Parathyroid adenoma (tissue), 2 donors: Measurements from ENCODE around the gene OPCML.

Experiments
- H2AFZ ChIP-seq: fragments of 300-600 bp; sonication (generic); one replicate; pipeline ENCODE4 v1.7.0; 2017; ENCODE audit warnings: antibody characterized with exemption, mild to moderate bottlenecking
- H3K27ac ChIP-seq: fragments of 300-600 bp; sonication (generic); one replicate; pipeline ENCODE4 v1.7.0; 2017
- H3K27me3 ChIP-seq: fragments of 300-600 bp; sonication (generic); one replicate; pipeline ENCODE4 v1.7.0; 2017; ENCODE audit warnings: low read length; ENCODE audit not compliant: control insufficient read depth, insufficient read depth
- H3K36me3 ChIP-seq: fragments of 300-600 bp; sonication (generic); one replicate; pipeline ENCODE4 v1.7.0; 2017; ENCODE audit warnings: low read length; ENCODE audit not compliant: control insufficient read depth, insufficient read depth
- H3K4me1 ChIP-seq: fragments of 300-600 bp; sonication (generic); one replicate; pipeline ENCODE4 v1.7.0; 2017; ENCODE audit warnings: control low read depth
- H3K4me2 ChIP-seq: fragments of 300-600 bp; sonication (generic); one replicate; pipeline ENCODE4 v1.7.0; 2017; ENCODE audit warnings: low read length
- H3K4me3 ChIP-seq: fragments of 300-600 bp; sonication (generic); one replicate; pipeline ENCODE4 v1.7.0; 2017; ENCODE audit warnings: low read depth, low read length
- H3K79me2 ChIP-seq: fragments of 300-600 bp; sonication (generic); one replicate; pipeline ENCODE4 v1.7.0; 2017; ENCODE audit warnings: control low read depth
- H3K9ac ChIP-seq: fragments of 300-600 bp; sonication (generic); one replicate; pipeline ENCODE4 v1.7.0; 2017; ENCODE audit warnings: mild to moderate bottlenecking
- H3K9me3 ChIP-seq: fragments of 300-600 bp; sonication (generic); one replicate; pipeline ENCODE4 v1.7.0; 2017; ENCODE audit warnings: low read length; ENCODE audit not compliant: control insufficient read depth
- CTCF ChIP-seq: fragments of 300-600 bp; sonication (generic); IDR thresholded peaks from one replicate; pipeline ENCODE4 v1.7.0; 2017; ENCODE audit warnings: antibody characterized with exemption, mild to moderate bottlenecking
- donor health status: primary hyperparathyroidism.

OPCML gene

DNA sequence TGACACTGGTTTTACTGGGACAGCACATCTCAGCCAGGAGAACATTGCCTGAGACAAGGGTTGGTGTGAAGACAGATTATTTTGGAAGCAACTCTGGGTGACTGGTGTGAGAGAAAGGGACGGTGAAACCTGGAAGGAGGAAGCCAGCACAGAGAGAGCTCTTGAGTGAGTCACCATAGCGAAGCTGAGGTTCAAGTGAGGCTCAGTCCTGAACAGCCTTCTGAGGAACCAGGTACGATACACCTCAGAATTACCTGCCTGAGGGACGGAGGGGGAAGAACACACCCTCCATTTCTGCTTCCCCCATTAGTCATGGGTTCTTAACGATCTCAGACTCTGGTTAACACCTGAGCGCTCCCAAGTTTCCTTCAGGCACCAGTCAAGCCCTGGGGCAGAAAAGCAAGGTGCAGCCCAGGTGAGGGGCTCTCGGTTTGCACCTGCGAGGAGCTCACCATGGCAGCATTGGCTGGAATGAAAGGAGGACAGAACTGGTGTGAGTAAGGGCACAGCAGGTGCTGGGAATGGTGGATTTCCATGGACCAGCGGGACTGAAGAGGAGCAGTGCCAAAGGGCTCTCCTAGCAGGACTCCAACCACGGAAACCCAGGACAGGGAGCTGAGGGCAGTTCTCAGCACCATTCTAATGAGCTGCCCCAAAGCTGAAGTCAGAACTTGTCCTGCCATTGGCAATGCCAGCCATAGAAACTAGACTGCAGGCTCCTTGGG, 459.3 kb downstream of the OPCML start:
- Histone ChIP-seq H3K9me3 (no peaks in the 10 kb centered on the region), H3K27ac (no peak overlapping the region), H2AFZ (no peak overlapping the region)

DNA sequence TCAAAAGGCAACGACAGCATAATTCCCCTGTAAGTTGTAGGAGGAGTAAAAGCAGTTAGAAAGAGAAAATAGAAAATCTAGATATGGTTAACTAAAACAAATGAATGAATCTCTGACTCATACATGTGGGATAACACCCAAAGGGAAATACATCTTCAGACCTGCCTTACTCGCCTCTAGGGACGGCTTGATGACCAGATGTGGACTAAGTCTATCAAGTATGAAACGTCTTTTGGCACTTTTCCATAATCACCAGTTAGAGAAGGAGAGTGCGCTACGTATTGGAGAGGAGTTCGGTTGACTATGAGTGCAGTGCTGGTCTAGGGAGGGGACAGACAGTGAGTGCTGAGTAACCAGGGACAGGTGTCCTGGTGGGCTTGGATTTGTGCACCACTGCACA, 459.9 kb downstream of the OPCML start:
- H3K27ac ChIP-seq = no peak overlapping the region
- no peaks in the 10 kb centered on the region for H3K4me1 ChIP-seq
- no peak for TF ChIP-seq CTCF
- no peaks in the 10 kb centered on the region for H3K9me3 ChIP-seq
- no peak overlapping the region for H3K4me2 ChIP-seq
- H3K9ac ChIP-seq = no peak overlapping the region
- no peaks in the 10 kb centered on the region for H3K36me3 ChIP-seq
- H3K4me3 ChIP-seq = no peak overlapping the region
- no peaks in the 10 kb centered on the region for H3K27me3 ChIP-seq
- no peaks in the 10 kb centered on the region for H3K79me2 ChIP-seq
- no peak overlapping the region for H2AFZ ChIP-seq

More for the DNA sequence above, 459.3 kb downstream of the OPCML start:
- Histone ChIP-seq H3K4me2 (no peak overlapping the region), H3K4me1 (no peaks in the 10 kb centered on the region), H3K4me3 (no peak overlapping the region), H3K79me2 (no peaks in the 10 kb centered on the region), H3K27me3 (no peaks in the 10 kb centered on the region), H3K9ac (no peak overlapping the region), H3K36me3 (no peaks in the 10 kb centered on the region)
- TF ChIP-seq CTCF = no peak

GRCh38 chr11:133070791-133071190, 461.5 kb downstream of the OPCML start:
- Histone ChIP-seq H2AFZ (no peak overlapping the region), H3K27ac (no peak overlapping the region), H3K4me2 (no peak overlapping the region), H3K9ac (no peak overlapping the region), H3K36me3 (no peaks in the 10 kb centered on the region), H3K27me3 (no peaks in the 10 kb centered on the region), H3K79me2 (no peaks in the 10 kb centered on the region), H3K4me3 (no peak overlapping the region), H3K4me1 (no peaks in the 10 kb centered on the region), H3K9me3 (no peaks in the 10 kb centered on the region)
- no peak for TF ChIP-seq CTCF

GRCh38 chr11:133070021-133070713, 462.1 kb downstream of the OPCML start:
- Histone ChIP-seq H2AFZ (no peak overlapping the region), H3K79me2 (no peaks in the 10 kb centered on the region), H3K9me3 (no peaks in the 10 kb centered on the region), H3K4me1 (no peaks in the 10 kb centered on the region), H3K9ac (no peak overlapping the region), H3K4me2 (no peak overlapping the region), H3K27ac (no peak overlapping the region), H3K27me3 (no peaks in the 10 kb centered on the region), H3K36me3 (no peaks in the 10 kb centered on the region), H3K4me3 (no peak overlapping the region)
- TF ChIP-seq CTCF = no peak
